Suppressor macrophage treated with lipopolysaccharide for 1 hour (primary cell): ENCODE results near the gene SESN1.

Experiments used
- DNase-seq, 3 donors: peaks; one replicate each; pipeline ENCODE4 v3.0.0-alpha.2; 2020 to 2022

The SESN1 gene

DNA sequence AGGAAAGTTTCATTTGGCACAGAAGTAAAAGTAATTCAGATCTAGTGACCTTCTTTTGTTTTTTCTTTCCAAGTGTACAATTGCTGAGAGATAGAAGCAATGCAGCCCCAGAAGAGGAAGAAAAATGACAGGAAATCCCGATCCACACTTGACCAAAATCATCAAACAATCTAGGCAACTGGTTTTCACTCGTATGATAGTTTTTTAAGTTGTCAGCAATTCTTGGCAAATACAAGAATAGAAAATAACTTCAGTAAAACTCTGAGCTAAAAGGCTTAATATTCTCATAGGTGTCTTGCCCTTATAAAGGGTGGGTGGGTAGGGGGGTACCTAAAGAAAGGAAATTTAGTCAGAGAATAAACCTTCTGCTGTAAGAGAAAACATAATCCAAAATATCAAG is 36.0 kb downstream of the SESN1 start:
- DNase-seq: no peak

DNA sequence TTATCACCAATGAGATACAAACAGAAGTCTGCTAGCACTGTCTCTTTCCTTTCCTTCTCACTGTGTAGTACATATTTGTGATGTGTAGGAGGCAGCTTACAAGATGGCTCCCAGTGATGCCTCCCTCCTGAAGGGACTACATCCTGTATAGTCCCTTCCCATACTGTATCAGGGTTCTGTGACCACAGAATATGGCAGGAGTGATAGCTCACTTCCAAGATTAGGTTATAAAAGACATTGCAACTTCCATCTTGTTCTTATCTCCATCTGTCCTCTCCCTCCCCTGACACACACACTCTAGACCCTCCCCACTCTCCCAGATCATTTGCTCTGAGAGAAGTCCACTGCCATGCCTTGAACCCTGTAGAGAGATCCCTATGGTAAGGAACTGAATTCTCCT is 38.0 kb downstream of the SESN1 start:
- DNase-seq: no peak

DNA sequence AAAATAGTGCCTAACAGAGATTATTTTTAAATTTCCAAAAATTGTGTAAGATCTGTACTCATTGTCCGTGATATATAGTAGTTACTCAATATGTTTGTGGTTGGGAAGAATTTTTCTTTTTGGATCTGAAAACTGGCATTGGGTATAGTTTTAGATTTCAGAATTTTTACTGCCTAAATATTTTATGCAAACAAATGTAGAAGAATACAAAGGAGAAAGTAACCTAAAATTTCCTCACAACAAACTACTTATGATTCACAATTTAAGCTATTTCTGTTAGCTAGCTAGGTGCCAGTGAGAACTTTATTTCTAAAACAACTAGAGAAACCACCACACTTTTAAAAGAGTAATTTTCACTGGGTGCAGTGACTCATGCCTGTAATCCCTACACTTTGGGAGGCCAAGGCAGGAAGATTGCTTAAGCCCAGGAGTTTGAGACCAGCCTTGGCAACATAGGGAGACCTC is 38.8 kb downstream of the SESN1 start:
- DNase-seq: peak in 1 of 3 donors; percentile 24

DNA sequence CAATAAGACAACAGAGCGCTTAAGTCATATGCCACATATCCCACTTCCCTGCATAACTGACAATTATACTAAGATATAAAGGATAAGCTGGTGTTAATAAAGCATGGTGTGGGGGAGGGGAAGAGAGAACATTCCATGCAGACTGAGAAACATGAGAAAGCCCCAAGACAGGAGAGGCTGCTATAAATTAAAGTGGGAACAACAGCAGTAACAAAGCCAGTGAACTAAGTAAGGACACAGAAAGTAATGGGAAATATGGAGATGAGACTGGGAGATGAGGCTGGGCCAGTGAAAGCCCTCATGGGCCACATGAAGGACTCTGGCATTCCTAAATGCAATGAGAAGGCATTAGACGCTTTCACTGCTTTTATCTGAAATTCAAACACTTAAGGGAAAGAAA is 41.3 kb downstream of the SESN1 start:
- DNase-seq: no peak

DNA sequence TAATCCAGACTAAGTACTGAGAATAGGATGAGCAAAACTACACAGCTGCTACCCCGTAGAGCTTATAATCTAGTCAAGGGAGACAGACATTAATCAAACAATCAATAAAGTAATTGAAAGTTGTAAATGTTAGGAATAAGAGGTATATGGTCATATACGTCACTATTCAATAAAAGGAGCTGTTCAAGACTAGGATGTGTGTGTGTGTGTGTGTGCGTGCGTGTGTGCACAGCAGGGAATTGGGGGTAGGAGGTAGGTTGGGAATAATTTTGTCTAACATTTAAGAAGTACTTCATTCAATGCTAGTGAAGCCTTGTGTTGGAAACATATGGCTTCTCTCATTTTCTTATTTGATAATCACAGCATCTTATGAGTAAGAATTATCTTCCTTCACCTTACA is 41.8 kb downstream of the SESN1 start:
- no peak for DNase-seq

DNA sequence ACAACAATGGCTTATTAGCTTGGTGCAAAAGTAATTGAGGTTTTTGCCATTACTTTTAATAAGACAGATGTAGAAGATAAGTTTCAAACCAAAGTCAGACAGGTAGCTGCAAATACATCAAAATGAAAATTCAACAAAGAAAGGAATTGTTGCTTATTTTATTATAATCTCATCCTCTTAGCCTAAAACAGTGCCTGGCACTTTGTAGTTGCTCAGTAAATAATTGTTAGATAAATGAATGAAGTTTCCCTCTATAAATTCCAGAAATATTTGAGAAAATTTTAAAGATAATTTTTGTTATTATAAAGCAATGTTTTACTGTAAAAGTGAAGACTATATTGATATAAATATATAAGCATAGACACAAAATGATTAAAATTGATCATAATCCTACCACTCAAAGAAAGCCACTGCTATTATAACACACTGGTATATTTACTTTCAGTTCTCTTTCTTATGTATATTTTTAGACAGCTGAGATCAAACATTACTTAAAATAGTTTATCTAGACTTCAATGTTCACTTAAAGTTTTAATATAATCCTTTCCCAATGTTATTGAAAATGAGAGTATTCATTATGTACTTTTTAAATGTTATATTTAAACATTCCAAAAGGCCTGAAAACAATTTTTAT is 42.5 kb downstream of the SESN1 start:
- no peak for DNase-seq

DNA sequence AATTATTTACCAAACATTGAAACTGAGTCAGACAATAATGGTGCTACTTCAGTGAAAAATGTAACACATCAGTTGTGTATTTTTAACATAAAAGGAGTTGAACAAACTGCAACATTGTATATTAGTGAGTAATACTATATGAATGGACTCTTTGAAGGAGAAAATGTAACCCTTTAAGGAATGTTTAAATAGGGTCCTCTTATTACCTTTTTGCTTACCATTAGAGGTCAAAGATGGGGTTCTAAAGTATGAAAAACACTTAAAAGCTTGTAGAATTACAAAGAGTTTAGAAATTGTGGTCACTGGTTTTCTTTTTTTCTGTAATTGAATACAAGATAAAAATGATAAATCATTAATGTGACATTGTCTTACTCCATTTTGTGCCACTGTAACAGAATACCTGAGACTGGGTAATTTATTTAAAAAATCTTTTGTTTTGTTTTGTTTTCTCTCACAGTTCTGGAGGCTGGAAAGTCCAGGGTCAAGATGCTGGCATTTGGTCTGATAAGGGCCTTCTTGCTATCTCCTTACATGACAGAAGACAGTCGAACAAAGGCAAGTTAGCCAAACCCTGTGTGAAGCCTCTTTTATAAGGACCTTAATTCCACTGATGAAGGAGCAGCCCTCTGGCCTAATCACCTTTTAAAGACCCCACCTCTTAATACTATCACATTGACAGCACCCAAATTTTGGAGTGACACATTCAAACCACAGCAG is 43.2 kb downstream of the SESN1 start:
- DNase-seq: no peak

DNA sequence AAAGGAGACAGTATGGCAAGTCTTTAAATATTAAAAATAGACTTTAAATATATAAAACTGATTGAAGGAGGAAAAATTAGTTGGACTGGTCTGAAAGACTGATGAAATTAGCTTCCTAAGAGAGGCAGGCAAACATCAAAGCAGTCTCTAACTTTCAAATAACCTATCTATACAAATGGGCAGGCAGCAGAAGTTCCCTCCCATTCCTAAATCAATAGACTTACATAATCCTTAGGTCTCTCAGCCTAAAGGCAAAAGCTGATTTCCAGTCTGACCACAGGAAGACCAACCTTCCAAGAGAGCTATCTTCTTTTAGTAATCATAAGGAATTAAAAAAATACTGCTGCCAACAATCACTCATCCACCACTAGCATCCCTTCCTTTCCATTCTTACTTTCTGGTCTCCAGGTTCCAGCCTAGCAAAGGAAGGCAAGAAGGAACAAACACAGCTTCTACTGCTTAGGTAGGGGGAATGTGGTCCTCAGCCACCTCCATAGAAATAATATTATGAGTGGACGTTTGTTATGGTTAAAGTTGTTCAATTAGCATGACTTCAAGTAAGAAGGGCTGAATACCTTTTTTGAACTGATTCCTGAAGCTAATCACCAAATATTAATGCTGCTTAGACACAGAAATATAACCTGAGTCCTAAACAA is 44.1 kb downstream of the SESN1 start:
- DNase-seq: no peak

DNA sequence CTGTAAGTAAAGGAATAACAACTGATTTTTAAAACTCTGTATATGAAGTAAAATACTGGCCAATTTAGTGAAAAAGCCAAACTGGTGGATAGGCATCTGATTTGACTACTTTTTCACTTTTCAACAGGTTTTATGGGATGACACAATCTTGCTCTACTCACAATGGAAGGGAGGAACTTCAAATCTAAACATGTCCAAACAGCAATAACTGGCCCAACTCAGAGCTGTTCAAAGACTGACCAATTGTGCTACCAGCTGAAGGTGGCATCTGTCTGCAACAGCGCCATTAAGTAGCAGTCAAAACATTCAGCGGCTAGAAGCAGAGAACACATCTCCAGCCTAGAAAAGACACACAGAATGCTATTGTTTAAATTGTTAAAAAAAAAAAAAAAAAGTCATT is 44.6 kb downstream of the SESN1 start:
- DNase-seq: no peak

DNA sequence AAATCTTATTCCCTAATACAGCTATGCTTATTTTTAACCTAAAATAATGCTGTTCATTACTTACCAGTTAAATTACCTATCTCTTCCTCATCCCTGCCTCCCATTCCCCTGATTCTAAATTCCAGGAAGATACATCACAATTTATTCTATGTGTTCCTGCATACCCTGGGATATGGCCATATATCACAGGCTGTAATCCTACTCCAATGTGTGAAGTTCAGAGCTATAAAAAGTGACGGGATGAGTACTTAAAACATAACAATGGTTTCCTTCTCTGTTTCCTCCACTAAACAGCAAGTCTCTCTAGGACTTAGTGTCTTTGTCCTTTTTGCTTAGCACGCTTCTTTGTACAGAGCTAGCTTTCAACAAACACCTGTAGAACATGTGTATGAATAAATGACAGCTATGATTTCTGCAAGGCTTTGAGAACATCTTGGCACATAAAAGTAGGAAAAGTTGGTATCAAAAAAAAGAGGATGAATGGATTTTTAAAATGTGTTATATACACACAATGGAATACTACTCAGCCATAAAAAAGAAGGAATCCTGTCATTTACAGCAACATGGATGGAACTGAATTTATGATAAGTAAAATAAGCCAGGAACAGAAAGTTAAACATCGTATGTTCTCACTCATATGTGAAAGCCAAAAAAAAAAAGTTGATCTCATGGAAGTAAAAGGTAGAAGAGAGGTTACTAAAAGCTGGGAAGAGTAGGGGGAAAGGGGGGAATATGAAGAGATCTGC is 45.8 kb downstream of the SESN1 start:
- DNase-seq: no peak

DNA sequence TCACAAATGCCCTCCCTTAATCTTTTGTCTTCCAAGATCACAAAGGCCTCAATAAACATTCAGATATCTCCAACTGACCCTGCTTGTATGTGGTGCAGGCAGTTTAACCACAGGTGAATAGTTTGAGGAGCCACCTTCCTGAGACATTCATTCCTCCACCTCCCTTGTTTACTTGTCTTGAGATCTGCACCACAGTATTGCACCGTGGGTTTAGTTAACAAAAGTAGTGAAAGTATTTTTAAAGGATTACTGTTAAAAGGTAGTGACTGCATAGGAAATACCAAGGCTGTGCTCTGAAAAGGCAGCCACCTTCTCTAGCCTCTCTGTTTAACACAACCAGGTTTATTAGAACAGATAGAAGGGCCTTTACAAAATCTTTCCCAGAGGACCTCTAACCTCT is 46.5 kb downstream of the SESN1 start:
- no peak for DNase-seq

DNA sequence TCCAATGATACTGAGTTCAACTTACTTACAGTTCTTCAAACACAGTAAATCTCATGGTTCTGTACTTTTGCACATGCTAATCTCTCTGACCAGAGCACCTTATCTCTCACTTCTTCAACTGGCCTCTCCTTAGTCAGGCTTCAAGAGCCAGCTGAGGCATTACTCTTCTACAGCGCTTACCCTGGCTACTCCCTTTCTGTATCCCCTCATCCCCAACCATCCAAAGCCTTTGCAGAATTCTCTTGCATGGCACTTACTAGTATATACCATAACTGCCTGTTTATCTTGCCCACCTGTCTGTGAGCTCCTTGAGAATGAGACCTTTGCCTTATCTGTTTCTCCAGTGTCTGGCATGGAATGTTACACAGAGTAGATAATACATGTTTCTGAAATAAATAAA is 49.2 kb downstream of the SESN1 start:
- no peak for DNase-seq

DNA sequence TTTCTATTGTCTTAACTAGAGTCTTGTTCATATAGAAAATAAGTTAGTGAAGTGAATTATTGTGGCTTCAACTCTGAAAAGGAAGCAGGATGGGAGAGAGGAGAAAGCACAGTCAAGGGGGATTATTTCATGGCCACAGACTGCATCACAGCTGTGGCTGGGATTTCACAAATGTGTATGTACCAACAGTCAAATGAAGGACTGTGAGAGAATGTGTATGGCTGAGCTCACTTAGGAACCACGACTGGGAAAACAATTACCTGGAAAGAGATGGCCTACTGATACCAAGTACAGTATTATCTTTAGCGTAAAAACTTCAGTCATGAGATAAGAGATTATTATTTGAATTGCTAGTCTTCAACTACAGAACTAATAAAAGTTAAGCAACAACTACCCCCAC is 54.9 kb downstream of the SESN1 start:
- peak; percentile 21 to 33 (median 31) for DNase-seq

DNA sequence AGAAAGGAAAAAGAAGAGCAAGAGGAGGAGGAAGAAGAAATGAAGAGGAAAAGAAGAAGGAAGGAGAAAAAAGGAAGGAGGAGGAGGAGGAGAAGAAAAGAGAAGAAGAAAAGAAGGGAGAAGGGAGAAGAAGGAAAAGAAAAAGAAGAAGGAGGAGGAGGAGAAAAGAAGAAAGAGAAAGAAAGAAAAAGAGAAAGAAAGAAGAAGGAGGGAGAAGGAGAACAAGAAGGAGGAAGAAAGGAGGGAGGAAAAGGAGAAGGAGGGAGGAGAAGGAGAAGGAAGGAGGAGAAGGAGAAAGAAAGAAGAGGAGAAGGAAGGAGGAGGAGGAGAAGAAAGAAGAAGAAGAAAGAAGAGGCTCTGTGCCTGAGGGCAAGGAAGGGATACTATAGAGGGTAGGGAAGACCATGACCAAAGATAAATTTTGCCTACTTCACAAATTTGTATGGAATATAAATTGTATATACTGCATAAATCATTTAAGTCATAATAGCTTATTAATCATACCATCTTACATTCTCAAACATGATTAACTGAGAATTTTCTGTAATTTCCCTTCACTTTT is 55.7 kb downstream of the SESN1 start:
- no peak for DNase-seq

DNA sequence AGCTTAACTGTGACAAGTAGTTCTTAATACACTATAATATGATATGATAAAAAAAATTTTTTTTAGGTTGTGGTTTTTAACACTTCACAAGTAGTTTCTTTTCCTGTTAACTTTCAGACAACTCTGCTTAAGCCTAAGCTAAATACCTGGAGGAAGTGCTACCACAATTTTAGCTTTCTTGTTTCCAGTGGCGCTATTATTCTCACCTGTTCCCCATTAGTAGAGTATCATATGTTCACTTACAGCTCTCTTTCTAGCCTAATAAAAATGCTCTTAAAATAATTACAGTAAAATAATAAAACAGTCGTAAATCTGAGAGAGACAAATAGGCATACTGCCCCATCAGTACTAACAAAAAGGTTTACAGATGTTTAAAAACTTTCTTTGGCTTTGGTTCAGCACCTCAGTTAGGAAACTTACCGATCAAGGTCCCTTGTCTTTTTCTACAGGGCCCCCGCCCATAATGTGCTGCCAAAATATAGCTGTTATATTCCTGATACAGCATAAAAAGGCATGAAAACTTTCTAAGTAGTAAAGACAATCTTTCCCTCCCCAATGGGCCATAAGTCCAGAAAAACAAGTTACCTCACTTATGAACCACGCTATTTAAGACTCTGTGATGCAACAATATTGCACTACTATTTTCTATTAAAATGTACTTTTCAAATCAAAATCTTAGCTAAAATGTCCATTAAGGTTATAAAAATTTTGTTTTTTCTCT is 57.9 kb downstream of the SESN1 start:
- no peak for DNase-seq

DNA sequence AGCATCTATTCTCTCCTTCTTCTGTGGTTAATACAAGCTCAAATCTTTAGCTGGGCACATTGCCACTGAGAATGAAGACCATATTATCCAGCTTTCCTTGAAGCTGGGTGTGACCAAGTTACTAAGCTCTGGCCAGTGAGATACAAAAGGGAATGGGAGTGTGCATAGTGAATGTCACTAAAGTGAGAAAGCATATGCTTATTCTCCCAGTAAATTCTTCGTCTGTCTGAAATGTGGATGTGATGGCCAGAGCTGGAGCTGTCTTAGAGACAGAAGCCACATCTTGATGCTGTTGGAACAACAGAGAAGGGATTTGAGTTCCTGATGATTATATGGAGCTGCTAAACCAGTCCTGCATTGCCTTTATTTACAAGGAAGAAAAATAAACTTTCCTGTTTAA is 60.1 kb downstream of the SESN1 start:
- no peak for DNase-seq

DNA sequence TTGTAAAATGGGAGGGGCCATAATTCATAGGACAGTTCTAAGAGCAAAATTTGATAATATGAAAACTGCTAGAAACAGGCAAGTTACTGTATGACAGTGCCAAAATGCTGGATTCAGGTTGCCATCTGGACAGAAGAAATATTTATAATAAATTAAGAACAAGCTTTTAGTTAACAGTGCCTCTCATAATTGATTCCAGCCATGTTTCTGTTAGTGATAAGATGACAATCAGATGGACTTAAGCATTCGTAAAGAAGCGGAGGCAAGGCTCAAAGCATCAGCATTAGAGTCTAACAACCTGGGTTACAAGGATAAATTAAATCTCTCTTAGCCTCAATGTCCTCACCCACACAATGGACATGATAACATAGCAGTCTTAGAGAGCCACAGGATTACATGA is 61.0 kb downstream of the SESN1 start:
- DNase-seq: no peak

DNA sequence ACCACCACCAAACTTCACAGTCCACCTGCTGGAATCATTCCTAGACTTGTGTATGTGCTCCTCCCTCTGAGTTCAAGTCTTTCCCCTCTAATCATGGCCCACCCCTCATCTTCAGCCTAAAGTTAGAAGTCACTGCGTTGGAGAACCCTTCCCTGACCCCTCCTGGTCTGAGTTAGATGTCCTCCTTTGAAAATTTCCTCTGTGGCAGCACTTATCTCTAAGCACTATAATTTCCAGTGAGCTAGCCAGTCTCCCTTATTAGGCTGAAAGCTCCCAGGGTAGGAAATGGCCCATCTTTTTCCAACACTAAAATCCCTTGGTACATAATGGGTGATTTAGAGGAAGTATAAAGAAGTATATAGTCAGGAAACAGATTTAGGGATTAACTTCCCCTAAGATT is 63.2 kb downstream of the SESN1 start:
- DNase-seq: no peak

DNA sequence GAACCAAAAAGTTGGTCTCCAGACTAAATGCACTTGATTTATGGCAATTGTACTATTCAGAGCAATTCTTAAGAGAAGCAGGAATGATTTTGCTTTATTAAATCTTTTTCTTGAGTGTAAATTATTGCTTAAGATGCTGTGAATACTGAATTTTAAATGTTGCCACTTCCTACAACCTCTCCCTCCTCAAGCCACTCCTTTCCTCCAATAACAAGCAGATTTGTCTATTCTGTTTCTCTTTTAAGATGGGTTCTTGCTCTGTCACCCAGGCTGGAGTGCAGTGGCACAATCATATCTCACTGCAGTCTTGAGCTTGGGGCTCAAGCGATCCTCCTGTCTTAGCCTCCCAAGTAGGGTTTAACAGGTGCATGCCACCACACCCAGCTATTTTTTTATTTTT is 65.3 kb downstream of the SESN1 start:
- no peak for DNase-seq

DNA sequence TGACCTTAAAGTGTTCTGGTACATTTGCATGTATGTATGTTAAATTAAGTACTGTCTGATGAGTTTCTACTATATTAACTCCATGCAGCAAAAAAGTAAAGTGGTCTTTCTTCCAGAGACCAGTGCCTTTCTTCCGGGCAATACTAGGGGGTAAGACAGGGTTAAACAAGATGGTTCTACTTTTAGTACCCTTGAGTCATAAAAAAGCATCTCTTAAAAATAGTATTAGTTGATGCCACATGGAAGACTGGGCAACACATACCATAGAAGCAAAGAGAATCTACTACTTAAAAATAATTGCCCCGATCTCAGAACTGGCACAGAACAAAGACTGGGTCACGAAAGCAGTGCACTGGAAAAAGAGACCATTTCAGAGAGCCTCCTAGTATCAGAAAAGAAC is 66.2 kb downstream of the SESN1 start:
- no peak for DNase-seq

DNA sequence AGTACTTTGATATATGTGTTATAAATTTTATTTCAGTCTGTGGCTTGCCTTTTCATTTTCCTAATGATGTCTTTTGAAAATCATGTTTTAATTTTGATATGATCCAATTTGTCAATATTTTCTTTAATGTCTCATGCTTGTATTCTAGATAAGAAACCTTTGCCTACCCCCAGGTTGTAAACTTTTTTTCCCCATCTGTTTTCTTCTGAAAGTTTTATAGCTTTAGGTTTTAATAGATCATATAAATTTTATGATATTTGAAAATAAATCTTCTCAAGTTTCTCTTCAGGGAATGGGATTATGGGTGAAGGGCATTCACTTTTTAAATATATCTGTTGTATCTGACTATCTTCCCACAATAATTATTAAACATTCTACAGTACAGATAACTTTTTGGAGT is 66.7 kb downstream of the SESN1 start:
- no peak for DNase-seq

DNA sequence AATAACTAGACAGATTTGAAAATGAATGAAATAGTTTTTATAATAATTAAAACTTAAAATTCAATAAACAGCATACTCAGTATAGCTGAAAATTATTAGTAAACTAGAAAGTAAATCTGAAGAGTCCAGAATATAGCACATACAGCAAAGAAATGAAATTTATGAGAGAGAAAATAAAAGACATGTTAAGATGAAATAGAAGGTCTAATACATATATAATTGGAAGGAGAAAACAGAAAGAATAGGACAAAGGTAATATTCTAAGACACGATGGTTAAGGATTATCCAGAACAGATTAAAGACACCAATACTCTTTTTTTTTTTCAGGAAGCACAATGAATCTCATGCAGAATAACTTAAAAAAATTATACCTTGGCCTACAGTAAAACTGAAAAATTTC is 69.0 kb downstream of the SESN1 start:
- no peak for DNase-seq

DNA sequence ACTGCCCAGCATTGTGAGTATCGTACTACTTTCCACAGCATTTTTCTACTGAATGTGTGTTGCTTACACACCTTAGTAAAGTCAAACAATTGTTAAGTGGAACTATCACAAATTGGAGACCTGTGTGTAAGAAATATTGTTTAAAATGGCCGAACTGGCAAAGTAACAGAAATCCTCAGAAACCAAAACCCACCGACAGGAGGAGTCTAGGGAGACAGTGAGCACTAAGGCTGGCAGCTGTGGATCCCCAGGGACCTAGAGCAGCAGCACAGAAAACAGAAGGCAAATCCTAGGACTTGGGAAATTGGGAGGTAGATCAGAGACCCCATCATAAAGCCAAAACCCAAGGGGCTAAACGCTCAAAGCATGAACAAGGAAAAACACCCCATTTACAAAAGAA is 69.9 kb downstream of the SESN1 start:
- no peak for DNase-seq
